GM23338 (cell line): ENCODE data around the gene PGLYRP4. TPM values are rescaled to one million over a fixed set of nuclear protein-coding genes. Genes with fewer than 3 reads are reported as not detected.

Experiments
- ATAC-seq: fragments of 200-7000 bp; cut with Tn5 transposase; 3 replicates; pipeline ENCODE4 v1.9.1; 2020
- DNase-seq: peaks from one replicate; pipeline ENCODE4 v3.0.0-alpha.2; 2015; ENCODE audit warnings: low spot score
- H2AFZ ChIP-seq: fragments of 200-600 bp; sonication (generic); 2 replicates; pipeline ENCODE4 v1.8.0; 2016; ENCODE audit warnings: antibody characterized with exemption, mild to moderate bottlenecking, moderate library complexity
- H3F3A ChIP-seq: fragments of 200-600 bp; sonication (generic); replicated peaks from 2 replicates; pipeline ENCODE4 v1.8.0; 2017; ENCODE audit warnings: antibody characterized with exemption, mixed run types, low read depth
- H3K27ac ChIP-seq: fragments of 200-600 bp; sonication (generic); 2 replicates; pipeline ENCODE4 v1.6.1; 2016; ENCODE audit warnings: low read depth
- H3K27me3 ChIP-seq: fragments of 200-600 bp; sonication (generic); 2 replicates; pipeline ENCODE4 v1.8.0; 2016; ENCODE audit warnings: mild to moderate bottlenecking, mixed run types, moderate library complexity; ENCODE audit not compliant: insufficient read depth
- H3K36me3 ChIP-seq: fragments of 200-600 bp; sonication (generic); 2 replicates; pipeline ENCODE4 v1.8.0; 2016; ENCODE audit warnings: mild to moderate bottlenecking; ENCODE audit not compliant: insufficient read depth
- H3K4me1 ChIP-seq: fragments of 200-600 bp; sonication (generic); 2 replicates; pipeline ENCODE4 v1.8.0; 2016; ENCODE audit warnings: mild to moderate bottlenecking, moderate library complexity; ENCODE audit not compliant: insufficient read depth
- H3K4me2 ChIP-seq: fragments of 200-600 bp; sonication (generic); 2 replicates; pipeline ENCODE4 v1.7.1; 2017; ENCODE audit warnings: mixed run types
- H3K4me3 ChIP-seq: fragments of 200-600 bp; sonication (generic); 2 replicates; pipeline ENCODE4 v1.6.1; 2016; ENCODE audit warnings: mixed run types
- H3K79me2 ChIP-seq: fragments of 200-600 bp; sonication (generic); replicated peaks from 2 replicates; pipeline ENCODE4 v1.8.0; 2017; ENCODE audit warnings: mild to moderate bottlenecking; ENCODE audit not compliant: insufficient read depth
- H3K9me2 ChIP-seq: fragments of 200-600 bp; sonication (generic); 2 replicates; pipeline ENCODE4 v1.8.0; 2017; ENCODE audit not compliant: insufficient read depth
- H4K20me1 ChIP-seq: fragments of 200-600 bp; sonication (generic); replicated peaks from 2 replicates; pipeline ENCODE4 v1.8.0; 2017; ENCODE audit warnings: mild to moderate bottlenecking; ENCODE audit not compliant: insufficient read depth
- H3K27ac Mint-ChIP-seq: 2 replicates; pipeline ENCODE4 v1.8.0; 2020; ENCODE audit warnings: inconsistent platforms, mild to moderate bottlenecking, moderate library complexity, mixed read lengths
- H3K27me3 Mint-ChIP-seq: 3 replicates; pipeline ENCODE4 v1.8.0; 2022; ENCODE audit warnings: low read depth, mild to moderate bottlenecking, moderate library complexity, mixed read lengths, inconsistent platforms; ENCODE audit not compliant: insufficient read depth, poor library complexity
- H3K36me3 Mint-ChIP-seq: 3 replicates; pipeline ENCODE4 v1.8.0; 2021; ENCODE audit warnings: low read depth, mild to moderate bottlenecking, inconsistent platforms, moderate library complexity, mixed read lengths
- H3K4me1 Mint-ChIP-seq: 3 replicates; pipeline ENCODE4 v1.8.0; 2020; ENCODE audit warnings: mild to moderate bottlenecking, inconsistent platforms, mixed read lengths
- H3K4me3 Mint-ChIP-seq: 3 replicates; pipeline ENCODE4 v1.8.0; 2021; ENCODE audit warnings: moderate library complexity, mild to moderate bottlenecking, inconsistent platforms, mixed read lengths
- H3K9me3 Mint-ChIP-seq: 3 replicates; pipeline ENCODE4 v1.8.0; 2020; ENCODE audit warnings: moderate library complexity, mild to moderate bottlenecking, inconsistent platforms, mixed read lengths
- CTCF ChIP-seq, 2 experiments: fragments of 200-600 bp in 1 of 2; sonication (generic) in 1 of 2; conservative IDR thresholded peaks; 2 replicates each; pipeline versions ENCODE4 v1.5.1 to v1.6.1; 2016 to 2017; ENCODE audit warnings: antibody characterized with exemption in 2 of 2, low read depth in 2 of 2, mild to moderate bottlenecking in 2 of 2, moderate library complexity in 1 of 2
- EZH2phosphoT487 ChIP-seq: fragments of 200-600 bp; sonication (generic); IDR thresholded peaks from one replicate; pipeline ENCODE4 v1.8.1; 2018; ENCODE audit warnings: antibody characterized with exemption; ENCODE audit not compliant: unreplicated experiment
- JUNB ChIP-seq: IDR thresholded peaks from one replicate; pipeline ENCODE4 v1.6.1; 2016; ENCODE audit warnings: antibody characterized with exemption; ENCODE audit not compliant: unreplicated experiment
- POLR2AphosphoS5 ChIP-seq: IDR thresholded peaks from 2 replicates; pipeline ENCODE4 v1.6.1; 2016; ENCODE audit warnings: antibody characterized with exemption, low read depth
- REST ChIP-seq: IDR thresholded peaks from one replicate; pipeline ENCODE4 v1.6.1; 2018; ENCODE audit warnings: antibody characterized with exemption; ENCODE audit not compliant: unreplicated experiment
- ZNF462 ChIP-seq: fragments of 250-450 bp; sonication (Bioruptor Pico); IDR thresholded peaks from 2 replicates; pipeline ENCODE4 v1.5.0; 2020; ENCODE audit warnings: mild to moderate bottlenecking, moderate library complexity
- polyA plus RNA-seq: library from polyadenylated mRNA; unstranded; fragments of >200 nt; fragmentation: Nextera tagmentation; extraction: Ambion mirVana; gene quantifications from 2 replicates; pipeline ENCODE4 v1.2.1, GENCODE V29; 2016
- total RNA-seq: library from RNA; depleted of rRNA; stranded (reverse); fragments of >200 nt; shearing (Covaris generic); gene quantifications from 2 replicates; pipeline ENCODE4 v1.2.3, GENCODE V29; 2014

The PGLYRP4 gene
- total and polyA plus RNA-seq, 2 experiments from 2014 or later: not detected

- no peak for ATAC-seq
- H3K27me3 Mint-ChIP-seq: peaks cover 7% of the 10 kb centered on the region
- H3K4me2 ChIP-seq: no peak overlapping the region
Observed at GRCh38 chr1:153337980-153338853, 10.4 kb downstream of the PGLYRP4 start.

More at GRCh38 chr1:153337980-153338853, 10.4 kb downstream of the PGLYRP4 start:
- no peaks in the 10 kb centered on the region for H3K36me3 ChIP-seq
- Mint-ChIP-seq H3K27ac (no peak overlapping the region), H3K36me3 (no peaks in the 10 kb centered on the region), H3K9me3 (no peaks in the 10 kb centered on the region), H3K4me1 (no peaks in the 10 kb centered on the region; the same call in 2 of the 3 replicates), H3K4me3 (no peak overlapping the region)
- TF ChIP-seq REST (no peak), CTCF (conservative IDR thresholded peaks at IDR 0.05; ENCODE audit: low read depth in 2 of 2) (no peak), POLR2AphosphoS5 (no peak), JUNB (no peak), EZH2phosphoT487 (no peak), ZNF462 (no peak)
- no peaks in the 10 kb centered on the region for H3F3A ChIP-seq
- H3K4me1 ChIP-seq: no peaks in the 10 kb centered on the region
- no peaks in the 10 kb centered on the region for H3K79me2 ChIP-seq
- H3K27ac ChIP-seq: no peak overlapping the region
- peaks cover 22% of the 10 kb centered on the region for H3K9me2 ChIP-seq
- DNase-seq: no peak
- no peaks in the 10 kb centered on the region for H3K27me3 ChIP-seq
- no peak overlapping the region for H2AFZ ChIP-seq
- no peaks in the 10 kb centered on the region for H4K20me1 ChIP-seq
- no peak overlapping the region for H3K4me3 ChIP-seq
